ENCODE measurements around the gene TMA7B.

TMA7B gene

DNA sequence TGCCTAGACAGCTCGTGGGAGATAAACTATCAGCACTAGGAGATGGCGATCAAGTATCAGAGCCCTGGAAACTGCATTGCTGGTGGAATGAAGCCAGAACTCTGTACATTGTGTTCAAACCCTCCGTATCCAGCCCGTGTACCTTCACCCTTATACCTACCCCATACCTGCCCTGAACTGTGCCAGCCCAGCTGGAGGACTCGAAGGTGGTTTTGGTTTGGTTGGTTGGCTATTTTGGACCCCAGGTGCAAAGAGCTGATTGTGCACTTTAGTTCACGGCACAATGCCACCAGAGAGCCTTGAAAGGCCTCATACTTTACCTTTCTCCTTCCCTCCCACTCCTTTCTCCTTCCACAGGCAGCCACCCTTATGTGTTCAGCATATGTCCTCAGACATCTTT, 50.5 kb downstream of the TMA7B start:
- TF ChIP-seq POLR2AphosphoS5 (IDR thresholded peaks at IDR 0.05; ENCODE audit: borderline replicate concordance, low read depth, low read length): no peak
- no peak for TF ChIP-seq EZH2 (IDR thresholded peaks at IDR 0.05)
- TF ChIP-seq FOXP2 (optimal IDR thresholded peaks at IDR 0.05; ENCODE audit: control extremely low read depth, extremely low read length, insufficient read depth): no peak
- no peak overlapping the region for H3K27ac ChIP-seq
- no peaks in the 10 kb centered on the region for H3K9me3 ChIP-seq (ENCODE audit: low read depth, low read length)
- no peaks in the 10 kb centered on the region for H3K36me3 ChIP-seq (ENCODE audit: insufficient read depth, low read length)
- no peak overlapping the region for H3K9ac ChIP-seq (ENCODE audit: insufficient read length)
- H3K4me3 ChIP-seq: no peak overlapping the region
- DNase-seq (ENCODE audit: low read depth, low spot score): no peak

Data from SK-N-MC (cell line).